ENCODE measurements around the gene CRCP. TPM values are rescaled to one million over a fixed set of nuclear protein-coding genes. Genes with fewer than 3 reads are reported as not detected.
"Not testable (repeated sequence)": the region's sequence is repeated elsewhere in the genome, so short reads cannot be mapped to it uniquely, and the experiment has no call there.

Gene CRCP
- polyA plus RNA-seq, 1 donor (not counting 4 experiments of a cell fraction or from before 2014, with no cell fraction given) = 25.4 TPM

DNA sequence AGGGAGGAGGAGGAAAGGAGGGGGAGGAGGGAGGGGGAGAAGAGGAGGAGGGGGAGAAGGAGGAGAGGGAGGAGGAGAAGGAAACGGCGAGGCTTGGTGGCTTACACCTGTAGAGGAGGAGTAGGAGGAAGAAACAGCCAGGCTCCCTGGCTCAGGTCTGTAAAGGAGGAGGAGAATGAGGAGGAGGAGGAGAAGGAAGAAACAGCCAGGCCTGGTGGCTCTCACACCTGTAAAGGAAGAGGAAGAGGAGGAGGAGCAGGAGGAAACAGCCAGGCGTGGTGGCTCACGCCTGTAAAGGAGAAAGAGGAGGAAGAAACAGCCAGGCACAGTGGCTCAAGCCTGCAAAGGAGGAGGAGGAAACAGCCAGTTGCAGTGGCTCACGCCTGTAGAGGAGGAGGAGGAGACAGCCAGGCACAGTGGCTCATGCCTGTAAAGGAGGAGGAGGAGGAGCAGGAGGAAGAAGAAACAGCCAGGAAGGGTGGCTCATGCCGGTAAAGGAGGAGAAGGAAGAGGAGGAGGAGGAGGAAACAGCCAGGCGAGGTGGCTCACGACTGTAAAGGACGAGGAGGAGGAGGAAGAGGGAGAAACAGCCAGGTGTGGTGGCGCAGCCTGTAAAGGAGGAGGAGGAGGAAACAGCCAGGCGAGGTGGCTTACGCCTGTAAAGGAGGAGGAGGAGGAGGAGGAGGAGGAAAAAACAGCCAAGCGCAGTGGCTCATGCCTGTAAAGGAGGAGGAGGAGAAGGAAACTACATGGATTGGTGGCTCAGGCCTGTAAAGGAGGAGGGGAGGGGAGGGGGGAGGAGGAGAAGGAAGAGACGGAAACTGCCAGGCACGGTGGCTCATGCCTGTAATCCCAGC lies 14.9 kb upstream of the CRCP start:
- TF ChIP-seq, protein P1, sequence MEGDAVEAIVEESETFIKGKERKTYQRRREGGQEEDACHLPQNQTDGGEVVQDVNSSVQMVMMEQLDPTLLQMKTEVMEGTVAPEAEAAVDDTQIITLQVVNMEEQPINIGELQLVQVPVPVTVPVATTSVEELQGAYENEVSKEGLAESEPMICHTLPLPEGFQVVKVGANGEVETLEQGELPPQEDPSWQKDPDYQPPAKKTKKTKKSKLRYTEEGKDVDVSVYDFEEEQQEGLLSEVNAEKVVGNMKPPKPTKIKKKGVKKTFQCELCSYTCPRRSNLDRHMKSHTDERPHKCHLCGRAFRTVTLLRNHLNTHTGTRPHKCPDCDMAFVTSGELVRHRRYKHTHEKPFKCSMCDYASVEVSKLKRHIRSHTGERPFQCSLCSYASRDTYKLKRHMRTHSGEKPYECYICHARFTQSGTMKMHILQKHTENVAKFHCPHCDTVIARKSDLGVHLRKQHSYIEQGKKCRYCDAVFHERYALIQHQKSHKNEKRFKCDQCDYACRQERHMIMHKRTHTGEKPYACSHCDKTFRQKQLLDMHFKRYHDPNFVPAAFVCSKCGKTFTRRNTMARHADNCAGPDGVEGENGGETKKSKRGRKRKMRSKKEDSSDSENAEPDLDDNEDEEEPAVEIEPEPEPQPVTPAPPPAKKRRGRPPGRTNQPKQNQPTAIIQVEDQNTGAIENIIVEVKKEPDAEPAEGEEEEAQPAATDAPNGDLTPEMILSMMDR (optimal IDR thresholded peaks at IDR 0.05 in 1 of 3, IDR thresholded peaks at IDR 0.05 in 1 of 3, conservative IDR thresholded peaks at IDR 0.05 in 1 of 3; ENCODE audit: extremely low read depth in 1 of 3, insufficient read depth in 2 of 3, low read length in 3 of 3) = no peak
- no peak for TF ChIP-seq EZH2 (IDR thresholded peaks at IDR 0.05; ENCODE audit: low read length)
- peak; percentile 50 for DNase-seq (ENCODE audit: low read depth, low spot score)
- Histone ChIP-seq H3K36me3 (ENCODE audit: control insufficient read depth in 2 of 2, extremely low read depth in 1 of 2, insufficient read depth in 2 of 2, low read length in 2 of 2) (no peaks in the 10 kb centered on the region), H3K9me3 (ENCODE audit: control insufficient read depth, low read depth, low read length) (no peaks in the 10 kb centered on the region), H2AFZ (ENCODE audit: control insufficient read depth, low read length) (peak overlapping the region; percentile 89), H4K20me1 (ENCODE audit: control insufficient read depth, extremely low read depth, insufficient read depth, low read length) (no peaks in the 10 kb centered on the region), H3K4me2 (ENCODE audit: control insufficient read depth, extremely low read depth, insufficient read depth, low read depth, low read length) (peak overlapping the region; percentile 79), H3K4me3 (ENCODE audit: control insufficient read depth in 2 of 3, extremely low read depth in 1 of 3, insufficient read depth in 2 of 3, low read depth in 1 of 3, low read length in 3 of 3) (peak overlapping the region; percentile 33 to 75 (median 50)), H3K27me3 (ENCODE audit: control insufficient read depth, extremely low read depth, insufficient read depth, low read length) (no peaks in the 10 kb centered on the region), H3K9me1 (ENCODE audit: control insufficient read depth, extremely low read depth, insufficient read depth, low read length) (no peaks in the 10 kb centered on the region), H3K27ac (ENCODE audit: control insufficient read depth, insufficient read depth, low read length) (peak overlapping the region; percentile 65), H3K4me1 (ENCODE audit: control insufficient read depth, extremely low read depth, insufficient read depth, low read length) (peaks cover 12% of the 10 kb centered on the region), H3K9ac (ENCODE audit: control insufficient read depth, extremely low read depth, insufficient read depth, low read length) (peak overlapping the region; percentile 67), H3K79me2 (ENCODE audit: control insufficient read depth, insufficient read depth, low read length) (no peaks in the 10 kb centered on the region)
- dilution Hi-C loops (cut with MboI; ENCODE audit: extremely low pct_ligation_motif_present, low sequenced_read_pairs) = no loop called here
- FAIRE-seq = no peak

DNA sequence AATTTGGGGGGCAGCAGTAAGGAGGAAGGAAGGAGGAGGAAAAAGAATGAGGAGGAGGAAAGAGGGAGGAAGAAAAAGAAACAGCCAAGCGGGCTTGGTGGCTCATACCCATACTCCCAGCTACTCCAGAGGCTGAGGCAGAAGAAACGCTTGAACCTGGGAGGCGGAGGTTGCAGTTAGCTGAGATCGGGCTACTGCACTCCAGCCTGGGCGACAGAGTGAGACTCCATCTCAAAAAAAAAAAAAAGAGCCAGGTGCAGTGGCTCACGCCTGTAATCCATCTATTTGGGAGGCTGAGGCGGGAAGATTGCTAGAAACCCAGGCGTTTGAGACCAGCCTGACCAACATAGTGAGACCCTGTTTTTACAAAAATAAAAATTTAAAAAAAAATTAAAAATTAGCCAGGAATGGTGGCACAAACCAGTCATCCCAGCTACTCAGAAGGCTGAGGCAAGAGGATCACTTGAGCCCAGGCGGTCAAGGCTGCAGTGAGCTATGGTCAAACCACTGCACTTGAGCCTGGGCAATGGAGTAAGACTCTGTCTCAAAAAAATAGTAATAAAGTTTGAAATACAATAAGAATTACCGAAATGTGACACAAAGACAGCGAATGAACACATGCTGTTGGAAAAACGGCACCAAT lies 14.1 kb upstream of the CRCP start:
- peak overlapping the region; percentile 79 for H3K4me2 ChIP-seq (ENCODE audit: control insufficient read depth, extremely low read depth, insufficient read depth, low read depth, low read length)
- H3K9me1 ChIP-seq (ENCODE audit: control insufficient read depth, extremely low read depth, insufficient read depth, low read length) = no peaks in the 10 kb centered on the region
- H3K9me3 ChIP-seq (ENCODE audit: control insufficient read depth, low read depth, low read length) = no peaks in the 10 kb centered on the region
- peaks cover 12% of the 10 kb centered on the region for H3K4me1 ChIP-seq (ENCODE audit: control insufficient read depth, extremely low read depth, insufficient read depth, low read length)
- TF ChIP-seq EZH2 (IDR thresholded peaks at IDR 0.05; ENCODE audit: low read length) = no peak
- TF ChIP-seq, protein P1 (optimal IDR thresholded peaks at IDR 0.05 in 1 of 3, IDR thresholded peaks at IDR 0.05 in 1 of 3, conservative IDR thresholded peaks at IDR 0.05 in 1 of 3; ENCODE audit: extremely low read depth in 1 of 3, insufficient read depth in 2 of 3, low read length in 3 of 3) = no peak
- no peaks in the 10 kb centered on the region for H4K20me1 ChIP-seq (ENCODE audit: control insufficient read depth, extremely low read depth, insufficient read depth, low read length)
- peak overlapping the region; percentile 33 to 75 (median 50) for H3K4me3 ChIP-seq (ENCODE audit: control insufficient read depth in 2 of 3, extremely low read depth in 1 of 3, insufficient read depth in 2 of 3, low read depth in 1 of 3, low read length in 3 of 3)
- H3K27me3 ChIP-seq (ENCODE audit: control insufficient read depth, extremely low read depth, insufficient read depth, low read length) = no peaks in the 10 kb centered on the region
- peak overlapping the region; percentile 89 for H2AFZ ChIP-seq (ENCODE audit: control insufficient read depth, low read length)
- no peaks in the 10 kb centered on the region for H3K36me3 ChIP-seq (ENCODE audit: control insufficient read depth in 2 of 2, extremely low read depth in 1 of 2, insufficient read depth in 2 of 2, low read length in 2 of 2)
- DNase-seq (ENCODE audit: low read depth, low spot score) (no peak), FAIRE-seq (no peak)
- peak overlapping the region; percentile 65 for H3K27ac ChIP-seq (ENCODE audit: control insufficient read depth, insufficient read depth, low read length)
- H3K9ac ChIP-seq (ENCODE audit: control insufficient read depth, extremely low read depth, insufficient read depth, low read length) = peak overlapping the region; percentile 67
- H3K79me2 ChIP-seq (ENCODE audit: control insufficient read depth, insufficient read depth, low read length) = no peaks in the 10 kb centered on the region
- dilution Hi-C loops (cut with MboI; ENCODE audit: extremely low pct_ligation_motif_present, low sequenced_read_pairs) = no loop called here

DNA sequence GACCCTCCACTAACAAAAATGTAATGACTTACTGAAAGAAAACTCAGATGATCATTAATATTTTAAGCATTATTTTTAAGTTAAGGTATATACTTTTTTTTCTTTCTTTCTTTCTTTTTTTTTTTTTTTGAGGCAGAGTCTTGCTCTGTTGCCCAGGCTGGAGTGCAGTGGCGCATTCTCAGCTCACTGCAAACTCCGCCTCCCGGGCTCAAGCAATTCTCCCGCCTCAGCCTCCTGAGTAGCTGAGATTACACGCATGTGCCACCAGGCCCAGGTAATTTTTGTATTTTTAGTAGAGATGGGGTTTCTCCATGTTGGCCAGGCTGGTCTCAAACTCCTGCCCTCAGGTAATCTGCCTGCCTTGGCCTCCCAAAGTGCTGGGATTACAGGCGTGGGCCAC lies 12.5 kb upstream of the CRCP start:
- H3K27me3 ChIP-seq (ENCODE audit: control insufficient read depth, extremely low read depth, insufficient read depth, low read length); H3K9ac ChIP-seq (ENCODE audit: control insufficient read depth, extremely low read depth, insufficient read depth, low read length); H3K4me2 ChIP-seq (ENCODE audit: control insufficient read depth, extremely low read depth, insufficient read depth, low read depth, low read length); FAIRE-seq; H3K9me1 ChIP-seq (ENCODE audit: control insufficient read depth, extremely low read depth, insufficient read depth, low read length); DNase-seq (ENCODE audit: low read depth, low spot score); H2AFZ ChIP-seq (ENCODE audit: control insufficient read depth, low read length); H3K4me3 ChIP-seq (ENCODE audit: control insufficient read depth in 2 of 3, extremely low read depth in 1 of 3, insufficient read depth in 2 of 3, low read depth in 1 of 3, low read length in 3 of 3); H3K79me2 ChIP-seq (ENCODE audit: control insufficient read depth, insufficient read depth, low read length); H4K20me1 ChIP-seq (ENCODE audit: control insufficient read depth, extremely low read depth, insufficient read depth, low read length); H3K9me3 ChIP-seq (ENCODE audit: control insufficient read depth, low read depth, low read length); H3K36me3 ChIP-seq (ENCODE audit: control insufficient read depth in 2 of 2, extremely low read depth in 1 of 2, insufficient read depth in 2 of 2, low read length in 2 of 2); H3K27ac ChIP-seq (ENCODE audit: control insufficient read depth, insufficient read depth, low read length); dilution Hi-C loops (cut with MboI; ENCODE audit: extremely low pct_ligation_motif_present, low sequenced_read_pairs): not testable (repeated sequence)
- peaks cover 12% of the 10 kb centered on the region for H3K4me1 ChIP-seq (ENCODE audit: control insufficient read depth, extremely low read depth, insufficient read depth, low read length)

Measured in keratinocyte (primary cell).